ENCODE measurements around the gene FCRL6.

Gene FCRL6

DNA sequence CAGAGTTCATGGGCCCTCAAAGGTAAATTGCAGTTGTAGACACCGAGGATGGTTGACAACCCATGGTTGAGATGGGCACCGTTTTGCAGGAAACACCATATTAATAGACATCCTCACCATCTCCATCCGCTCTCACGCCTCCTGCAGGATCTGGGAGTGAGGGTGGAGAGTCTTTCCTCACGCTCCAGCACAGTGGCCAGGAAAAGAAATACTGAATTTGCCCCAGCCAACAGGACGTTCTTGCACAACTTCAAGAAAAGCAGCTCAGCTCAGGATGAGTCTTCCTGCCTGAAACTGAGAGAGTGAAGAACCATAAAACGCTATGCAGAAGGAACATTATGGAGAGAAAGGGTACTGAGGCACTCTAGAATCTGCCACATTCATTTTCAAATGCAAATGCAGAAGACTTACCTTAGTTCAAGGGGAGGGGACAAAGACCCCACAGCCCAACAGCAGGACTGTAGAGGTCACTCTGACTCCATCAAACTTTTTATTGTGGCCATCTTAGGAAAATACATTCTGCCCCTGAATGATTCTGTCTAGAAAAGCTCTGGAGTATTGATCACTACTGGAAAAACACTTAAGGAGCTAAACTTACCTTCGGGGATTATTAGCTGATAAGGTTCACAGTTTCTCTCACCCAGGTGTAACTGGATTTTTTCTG lies 33.8 kb downstream of the FCRL6 start:
- no peak for DNase-seq

DNA sequence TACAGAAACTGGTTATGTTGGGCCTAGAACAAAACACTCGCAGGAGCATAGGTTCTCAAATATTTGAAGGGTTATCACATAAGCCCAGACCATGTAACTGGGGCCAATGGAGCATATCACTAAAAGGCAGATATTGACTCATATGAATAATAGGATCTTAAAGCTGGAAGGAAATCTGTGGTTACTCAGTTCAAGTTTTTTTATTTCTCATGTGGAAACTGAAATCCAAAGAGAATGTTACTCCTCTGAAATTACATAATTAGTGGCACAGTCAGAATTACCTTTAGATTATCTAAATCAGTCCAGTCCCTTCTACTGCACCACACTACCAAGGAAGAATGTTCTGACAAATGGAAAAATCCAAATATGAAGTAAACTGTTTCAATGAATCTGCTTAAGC lies 36.6 kb downstream of the FCRL6 start:
- DNase-seq: no peak

DNA sequence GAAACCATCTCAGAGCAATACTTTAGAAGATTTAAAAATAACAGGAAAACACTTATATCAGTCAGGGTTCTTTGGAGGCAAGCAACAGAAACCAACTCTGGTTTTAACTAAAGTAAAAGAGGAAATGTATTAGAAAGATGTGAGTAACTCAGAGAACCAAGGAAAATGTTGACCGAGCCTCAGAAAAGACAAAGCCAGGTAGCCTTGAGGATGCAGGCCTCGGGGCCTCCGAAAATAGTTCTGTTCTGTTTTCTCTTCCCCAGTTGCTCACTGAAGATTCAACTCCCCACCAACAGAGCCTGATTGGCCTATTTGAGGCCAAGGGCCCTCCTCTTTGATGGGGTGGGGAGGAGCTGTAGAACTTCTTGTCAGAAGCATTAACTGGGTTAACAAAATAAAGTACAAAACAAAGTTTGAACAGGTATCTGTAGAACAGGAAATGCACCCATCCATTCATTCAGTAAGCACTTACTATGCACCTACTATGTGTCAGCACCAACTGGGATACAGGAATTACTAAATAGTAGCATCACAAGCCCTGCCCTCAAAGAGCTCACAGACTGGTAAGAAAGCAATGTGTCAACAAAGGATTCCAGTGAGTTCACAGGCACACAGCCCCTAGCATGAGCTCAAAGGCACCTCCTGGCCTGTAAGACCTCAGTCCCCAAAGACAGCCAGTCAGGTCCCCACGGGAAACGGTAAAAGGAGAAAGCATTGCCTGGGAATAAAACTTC lies 37.1 kb downstream of the FCRL6 start:
- no peak for DNase-seq

DNA sequence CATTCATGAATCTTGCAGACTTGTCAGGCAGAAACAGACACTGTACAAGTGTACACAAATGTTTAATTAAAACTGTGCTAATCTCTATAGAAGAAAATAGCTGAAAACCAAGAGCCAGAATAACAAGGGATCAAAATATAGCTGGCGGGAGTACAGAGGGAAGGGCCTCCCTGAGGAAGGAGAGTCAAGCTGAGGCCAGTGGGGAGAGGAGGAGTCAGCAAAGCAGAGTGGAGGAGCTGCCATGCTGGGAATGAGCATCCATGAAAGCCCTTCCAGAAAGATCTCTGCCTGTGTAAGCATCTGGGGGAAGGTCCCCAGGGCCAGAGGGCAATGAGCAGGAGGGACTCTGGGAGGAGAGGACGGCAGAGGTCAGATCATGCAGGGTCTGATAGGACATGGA lies 39.6 kb downstream of the FCRL6 start:
- no peak for DNase-seq

DNA sequence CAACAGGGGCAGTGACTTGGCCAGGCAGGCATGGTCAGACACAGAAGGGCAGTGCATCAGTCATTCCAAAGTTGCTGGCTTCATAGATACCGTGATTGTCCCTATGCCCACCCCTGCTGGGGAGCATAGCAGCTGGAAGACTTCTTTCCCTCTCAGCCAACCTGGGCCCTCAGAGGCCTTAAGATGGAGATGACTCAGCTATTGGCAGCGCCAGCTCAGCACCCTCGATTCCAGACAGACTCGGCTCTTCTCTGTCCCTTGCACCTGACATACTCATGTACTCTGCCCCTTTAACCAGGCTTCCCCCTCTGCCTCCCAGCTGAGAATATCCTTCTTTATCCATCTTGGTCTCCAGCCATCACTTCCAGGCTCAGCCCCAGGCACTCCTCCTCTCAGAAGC lies 41.3 kb downstream of the FCRL6 start:
- no peak for DNase-seq

DNA sequence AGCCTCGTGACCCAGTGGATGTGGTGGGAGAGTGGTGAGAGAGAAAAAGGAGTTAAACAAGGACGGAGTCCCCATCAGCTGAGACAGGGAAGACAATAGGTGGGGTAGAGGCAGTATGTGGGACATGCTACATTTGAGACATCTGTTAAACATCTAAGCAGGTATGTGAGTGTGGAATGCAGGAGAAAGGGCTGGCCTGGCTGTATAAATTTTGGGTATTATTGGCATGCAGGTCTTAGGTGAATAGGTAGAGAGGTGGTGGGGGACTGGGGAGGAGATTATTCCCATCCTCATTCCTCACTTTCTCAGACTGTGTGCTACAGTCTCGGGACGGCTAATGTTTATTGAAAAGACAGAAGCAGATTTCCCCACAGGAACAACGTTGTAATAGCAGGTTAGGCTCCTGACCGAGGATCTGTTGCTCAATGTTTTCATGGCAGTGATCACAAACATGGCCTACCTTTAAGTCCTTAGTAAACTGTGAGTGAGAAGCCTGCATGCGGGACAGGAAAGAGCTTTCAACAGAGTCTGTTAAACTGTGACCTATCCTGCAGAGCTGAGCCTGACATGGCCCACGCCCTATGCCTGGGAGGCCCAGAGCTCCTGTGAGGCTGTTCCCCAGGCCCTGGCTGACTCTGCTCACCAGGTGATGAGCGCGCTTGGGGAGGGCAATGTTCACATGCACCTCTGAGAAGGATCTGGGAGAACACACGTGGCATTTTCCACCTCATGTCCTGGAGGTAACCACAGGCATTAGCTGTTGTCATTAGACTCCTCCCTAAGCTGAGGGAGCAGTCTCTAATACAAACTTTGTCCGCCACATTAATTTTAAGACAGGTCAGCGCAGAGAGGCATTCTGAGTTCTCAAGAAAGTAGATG lies 43.8 kb downstream of the FCRL6 start:
- DNase-seq: no peak

DNA sequence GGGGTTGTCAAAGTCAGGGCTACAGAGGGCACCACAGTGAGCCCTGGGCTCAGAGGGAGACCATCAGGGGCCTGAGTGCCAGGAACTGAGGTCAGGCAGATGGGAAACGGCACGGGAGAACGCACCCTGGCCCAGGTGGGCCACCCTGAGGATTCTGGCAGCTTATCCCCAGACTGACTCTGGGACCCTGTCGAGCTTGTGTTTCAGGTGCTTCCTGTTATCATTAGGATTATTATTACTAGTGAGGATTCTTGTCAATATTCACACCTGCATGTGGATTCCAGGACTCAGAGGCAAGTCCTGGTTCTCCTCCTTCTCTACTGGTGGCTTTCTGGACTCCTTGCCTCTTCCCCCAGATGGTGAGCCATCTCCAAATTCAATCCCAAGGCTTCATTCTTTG lies 45.1 kb downstream of the FCRL6 start:
- DNase-seq: no peak

DNA sequence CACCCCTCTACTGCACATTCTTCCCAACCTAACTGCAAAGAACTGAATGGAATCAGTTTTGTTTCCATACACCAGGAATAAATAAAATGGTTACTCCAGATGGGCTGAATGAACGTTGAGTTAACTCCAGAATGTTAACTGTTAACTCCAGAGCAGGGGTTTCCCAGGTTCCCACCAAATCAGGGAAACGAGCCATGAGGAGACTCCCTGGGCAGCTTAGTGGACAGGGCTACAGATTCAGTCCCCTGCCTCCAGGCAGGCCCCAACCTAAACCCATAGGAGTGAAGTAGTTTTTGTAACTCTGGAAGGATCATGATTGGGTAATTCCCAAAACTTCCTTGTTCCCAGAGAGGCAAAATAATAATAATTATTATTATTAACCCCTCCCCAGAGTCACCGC lies 46.2 kb downstream of the FCRL6 start:
- no peak for DNase-seq

DNA sequence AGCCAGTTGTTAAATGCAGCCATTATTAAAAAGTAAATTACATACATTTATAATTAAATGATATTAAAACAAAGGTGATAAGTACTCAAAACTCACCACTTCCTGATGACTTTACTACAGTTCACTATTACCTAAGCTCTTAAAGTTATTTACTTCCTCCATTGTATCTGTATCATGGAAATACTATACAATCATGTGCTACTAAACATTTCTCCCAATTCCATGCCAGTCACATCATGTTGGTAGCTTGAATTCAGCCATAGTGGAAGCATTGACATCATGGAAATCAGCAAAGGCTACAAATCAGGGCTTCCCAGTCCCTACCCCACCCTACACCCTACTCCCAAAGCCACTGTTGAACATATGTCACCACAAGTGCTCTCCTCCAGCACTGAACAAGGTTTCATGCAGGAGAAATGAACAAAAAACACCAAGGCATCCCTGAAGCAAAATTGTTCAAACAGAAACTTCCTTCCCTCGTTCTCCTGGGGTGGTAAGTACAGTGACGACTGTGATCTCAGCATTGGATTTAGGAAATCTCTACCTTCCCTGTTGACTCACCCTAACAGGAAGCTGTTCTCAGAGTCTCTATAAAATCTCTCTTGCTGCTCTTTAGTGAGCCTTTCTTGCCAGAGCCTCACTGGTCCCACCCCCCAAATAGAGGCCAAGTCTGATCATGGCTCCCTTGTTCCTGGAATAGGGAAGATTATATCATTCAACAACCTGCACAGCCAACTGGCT lies 47.6 kb downstream of the FCRL6 start:
- peak; percentile 35 for DNase-seq

DNA sequence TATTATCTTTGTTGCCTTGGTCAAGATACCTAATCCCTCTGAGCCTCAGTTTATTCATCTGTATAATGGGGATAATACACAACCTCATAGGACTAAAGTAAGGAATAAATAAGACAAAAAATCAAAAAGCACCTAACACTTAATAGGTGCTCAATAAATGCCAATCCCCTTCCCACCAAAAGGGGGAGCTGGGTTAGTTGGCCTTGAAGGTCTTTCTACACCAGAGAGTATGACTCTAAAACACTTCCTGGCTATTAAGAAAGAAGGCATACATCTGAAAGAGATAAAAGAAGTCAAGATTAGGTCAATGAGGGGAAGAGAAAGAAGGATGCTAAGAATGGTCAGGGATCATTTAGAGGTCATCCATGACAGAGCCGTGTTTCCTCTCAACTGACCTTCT lies 49.2 kb downstream of the FCRL6 start:
- no peak for DNase-seq

DNA sequence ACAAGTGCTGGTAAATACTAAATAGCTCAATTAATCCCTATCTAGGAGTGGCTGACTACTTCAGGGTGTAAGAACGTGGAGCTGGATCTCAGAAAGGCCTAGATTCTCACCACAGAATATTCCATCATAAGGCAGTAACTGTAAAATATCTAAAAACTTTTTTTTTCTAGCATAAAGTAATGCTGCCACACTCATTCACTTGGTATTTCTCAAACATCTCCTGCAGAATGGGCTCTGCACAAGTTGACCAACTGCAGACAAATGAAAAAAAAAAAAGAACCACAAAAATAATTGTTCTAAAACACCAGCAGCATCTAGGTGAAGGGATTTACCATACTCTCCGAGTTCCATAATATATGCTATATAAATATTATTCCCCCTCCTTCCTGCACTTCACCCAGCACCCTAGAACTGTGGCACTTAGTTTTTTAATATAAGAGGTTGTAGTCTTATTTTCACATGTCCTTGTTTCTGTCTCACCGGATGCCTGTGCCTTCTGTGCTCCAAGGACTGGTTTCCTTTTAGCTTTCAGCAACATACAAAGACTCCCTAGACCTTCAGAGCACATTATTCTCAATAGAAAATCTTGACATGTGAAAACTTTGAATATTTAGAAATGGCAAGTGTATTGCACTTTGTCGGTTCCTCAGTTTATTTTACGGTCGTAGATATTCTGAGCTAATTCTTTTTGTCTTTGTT lies 51.4 kb downstream of the FCRL6 start:
- DNase-seq: peak; percentile 65

DNA sequence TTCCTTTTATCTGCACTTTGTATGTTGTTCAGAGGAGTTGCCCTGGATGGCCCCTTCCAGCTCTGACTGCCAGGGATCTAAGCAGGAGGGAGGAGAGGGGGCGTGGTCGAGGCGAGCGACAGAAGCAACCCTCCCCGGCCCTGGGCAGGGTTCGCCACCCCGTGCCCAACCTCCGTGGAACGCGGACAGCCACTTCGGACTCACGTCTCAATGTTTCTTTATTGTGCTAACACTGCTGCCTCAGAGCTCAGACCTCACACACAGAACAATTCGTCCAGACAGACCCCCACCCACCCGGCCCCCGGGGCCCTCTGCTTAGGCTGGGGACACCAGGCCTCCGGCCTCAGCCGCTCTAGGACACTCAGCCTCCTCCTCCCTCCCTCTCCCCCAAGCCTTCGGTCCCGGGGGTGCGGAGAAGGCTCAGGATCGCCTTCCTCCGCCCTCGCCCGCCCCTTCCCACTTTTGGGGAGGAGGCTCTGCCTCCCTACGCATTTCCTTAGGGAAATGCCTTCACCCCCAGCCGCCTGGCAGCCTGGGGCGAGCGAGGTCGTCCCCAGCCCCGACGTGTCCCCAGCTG lies 52.0 kb downstream of the FCRL6 start:
- DNase-seq: no peak

DNA sequence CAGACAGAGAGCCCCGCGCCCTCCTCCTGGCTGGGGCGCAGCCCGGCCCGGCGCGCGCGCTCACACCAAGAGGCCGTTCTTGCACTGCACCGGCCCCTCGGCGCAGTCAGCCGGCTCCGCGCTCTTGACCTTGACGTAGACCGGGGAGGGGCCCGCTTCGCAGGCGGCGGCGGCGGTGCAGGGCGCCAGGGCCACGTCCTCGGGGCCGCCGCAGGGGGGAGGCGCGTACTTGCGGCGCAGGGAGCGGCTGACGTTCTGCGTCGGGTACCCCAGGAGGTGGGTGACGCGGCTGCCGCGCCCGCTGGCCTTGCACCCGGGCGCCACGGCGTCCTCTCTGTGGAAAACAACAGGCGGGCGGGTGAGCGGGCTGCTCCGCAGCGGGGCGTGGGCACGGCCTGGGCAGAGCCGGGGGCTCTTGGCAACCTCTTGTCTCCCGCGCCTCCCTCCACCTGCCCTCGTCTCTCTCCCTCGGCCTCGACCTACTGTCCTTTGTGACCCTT lies 52.6 kb downstream of the FCRL6 start:
- DNase-seq: peak; percentile 82

DNA sequence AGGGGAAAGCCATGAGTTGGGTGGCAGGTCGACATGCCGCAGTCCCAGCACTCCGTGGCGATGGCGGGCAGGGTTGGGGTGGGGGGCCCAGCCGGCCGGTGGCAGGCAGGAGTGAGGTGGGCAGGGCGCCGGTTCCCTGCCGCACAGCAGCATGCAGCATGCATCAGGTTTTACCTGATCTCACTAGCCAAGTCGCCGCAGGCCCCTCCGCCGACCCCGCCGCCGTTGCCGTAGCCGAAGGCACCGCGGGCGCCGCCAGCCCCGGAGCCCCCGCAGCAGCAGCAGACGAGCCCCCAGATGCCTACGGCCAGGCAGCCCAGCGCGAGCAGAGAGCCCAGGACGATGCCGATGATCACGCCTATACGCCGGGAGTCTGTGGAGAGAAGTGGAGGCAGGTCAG lies 53.5 kb downstream of the FCRL6 start:
- no peak for DNase-seq

DNA sequence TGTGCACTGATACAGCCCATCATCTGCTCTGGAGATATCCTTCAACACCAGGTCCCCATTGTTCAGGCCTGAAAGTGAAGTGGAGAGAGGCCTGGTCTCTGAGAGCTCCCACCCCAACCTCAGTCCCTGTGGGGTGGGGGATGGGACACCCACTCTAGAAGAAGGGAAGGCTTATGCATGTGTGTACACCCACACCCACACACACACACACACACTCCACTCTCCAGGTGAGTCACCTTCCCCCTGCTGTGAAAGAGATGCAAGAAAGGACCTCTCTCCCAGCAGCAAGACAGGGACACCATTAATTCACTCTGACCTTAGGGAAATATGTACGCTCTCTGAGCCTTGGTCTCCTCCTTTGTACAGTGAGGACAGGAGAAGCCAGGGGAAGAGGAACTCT lies 54.4 kb downstream of the FCRL6 start:
- DNase-seq: no peak

DNA sequence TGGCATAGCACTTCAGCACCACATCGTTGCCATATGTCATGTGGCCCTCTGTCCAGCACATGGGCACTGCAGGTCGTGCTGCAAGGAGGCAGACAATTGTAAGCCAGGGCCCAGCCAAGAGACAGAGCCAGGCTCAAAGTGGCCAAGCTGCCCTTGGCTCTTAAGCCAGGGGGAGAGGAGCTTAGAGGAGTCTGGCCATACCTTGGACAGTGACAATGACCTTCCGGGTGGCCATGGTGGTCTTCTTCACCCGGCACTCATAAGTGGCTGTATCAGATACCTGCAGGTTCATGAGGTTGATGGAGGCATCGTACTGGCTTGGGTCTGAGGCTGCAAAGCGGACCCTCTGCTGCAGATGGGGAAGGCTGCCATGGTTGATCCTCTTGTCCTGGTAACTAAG lies 55.7 kb downstream of the FCRL6 start:
- DNase-seq: no peak

DNA sequence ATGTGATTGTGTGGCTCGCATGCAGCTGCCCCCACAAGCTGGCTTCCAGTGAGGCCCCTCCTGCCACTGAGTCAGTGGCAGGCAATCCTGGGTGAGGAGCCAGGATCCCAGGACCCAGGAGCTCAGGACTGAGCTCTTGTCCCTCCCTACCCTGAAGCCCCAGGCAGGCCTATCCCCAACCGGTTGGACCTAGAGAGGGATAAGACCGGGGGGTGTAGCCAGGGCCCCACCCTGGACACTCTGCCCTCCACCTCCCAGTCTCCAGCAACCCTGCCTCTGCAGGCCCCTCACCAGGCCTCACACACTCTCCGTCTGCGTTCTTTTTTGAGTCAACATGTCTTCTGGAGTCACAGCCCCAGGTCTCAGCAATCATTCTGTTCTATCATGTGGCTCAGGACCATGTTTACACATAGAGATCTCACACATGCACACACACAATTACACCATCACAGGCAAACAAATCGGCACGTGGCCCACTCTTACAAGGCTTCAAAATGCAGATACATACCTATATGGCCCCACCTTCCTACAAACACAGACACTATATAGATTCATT lies 57.7 kb downstream of the FCRL6 start:
- DNase-seq: no peak

DNA sequence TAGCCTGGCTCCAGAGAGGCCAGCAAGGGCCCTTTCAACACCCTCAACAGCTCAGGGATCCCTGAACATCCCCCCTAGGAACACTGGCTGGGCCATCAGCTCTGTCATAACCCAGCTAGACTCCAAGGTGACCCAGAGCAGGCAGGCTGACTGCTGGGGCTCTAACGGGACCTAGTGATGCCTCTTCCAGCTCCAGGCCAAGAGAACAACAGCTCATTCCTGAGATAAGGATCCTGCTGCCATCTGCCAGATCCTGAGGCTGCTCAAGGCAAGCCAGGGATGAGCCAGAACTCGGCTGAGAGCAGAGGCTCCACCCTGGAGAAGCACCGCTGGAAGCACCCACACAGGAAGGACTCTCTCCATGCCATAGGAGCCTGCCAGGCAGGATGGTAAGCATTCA lies 58.3 kb downstream of the FCRL6 start:
- no peak for DNase-seq

DNA sequence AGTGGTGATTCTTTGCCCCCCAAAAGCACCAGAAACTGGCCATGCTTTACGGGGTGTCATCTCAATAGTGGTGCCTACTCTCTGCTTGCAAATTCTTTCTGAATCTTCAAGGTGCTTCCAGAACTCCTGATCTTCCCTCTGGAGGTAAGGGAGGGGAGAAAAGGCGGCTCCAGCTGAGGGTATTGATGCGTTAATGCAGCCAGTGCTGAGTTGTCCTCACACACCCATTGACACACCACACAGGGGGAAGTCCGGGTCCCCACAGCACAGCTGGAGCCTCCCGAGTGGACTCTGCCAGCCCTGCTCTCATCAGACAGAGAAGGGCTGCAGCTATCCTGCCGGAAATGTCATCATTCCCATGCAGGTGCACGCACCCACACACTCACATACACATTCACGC lies 59.1 kb downstream of the FCRL6 start:
- no peak for DNase-seq

DNA sequence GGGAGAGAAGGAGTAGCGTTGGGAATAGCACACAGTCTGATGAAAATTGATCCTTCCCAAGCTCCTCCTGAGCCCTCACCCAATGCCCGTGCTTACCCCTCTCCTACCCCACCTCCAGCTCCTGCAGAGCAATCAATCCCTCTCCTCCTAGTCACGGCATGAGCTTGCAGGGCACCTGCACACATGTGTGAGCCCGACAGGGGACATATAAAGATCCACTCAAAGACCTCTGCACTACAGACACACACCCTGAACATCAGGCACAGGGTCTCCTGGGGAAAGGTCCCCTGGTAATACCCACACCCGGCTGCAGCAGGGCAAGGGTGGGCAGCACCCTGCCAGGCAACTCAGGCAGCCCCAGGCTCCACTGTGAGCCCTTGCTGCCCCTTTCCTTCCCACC lies 59.9 kb downstream of the FCRL6 start:
- DNase-seq: no peak

DNA sequence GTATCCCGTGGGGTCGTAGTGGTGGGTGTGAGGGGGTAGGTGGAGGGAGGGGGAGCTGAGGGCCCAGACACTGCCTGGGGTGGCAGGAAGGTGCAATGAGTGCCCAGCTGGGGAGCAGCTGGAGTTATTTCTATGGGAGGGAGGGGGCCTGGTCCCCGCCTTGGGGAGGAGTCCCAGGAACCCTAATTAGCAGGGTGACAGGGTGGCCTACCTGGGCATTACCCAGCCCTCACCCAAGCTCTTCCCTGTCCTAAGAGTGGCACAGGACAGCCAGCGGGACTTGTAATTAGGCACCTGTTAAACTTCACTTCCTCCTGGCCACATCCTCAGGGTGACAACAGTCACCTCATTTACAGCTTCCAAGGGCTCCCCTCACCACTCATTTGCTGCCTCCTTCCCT lies 60.4 kb downstream of the FCRL6 start, which contains the start of gene VSIG8:
Gene VSIG8 (minus strand): TSS at position 101 of the 400 bp plus-strand sequence. CDS start 136 bp downstream, outside the sequence.
- DNase-seq: no peak

Measured in fibroblast of skin of abdomen (primary cell).